OCI-LY3 (cell line): Measurements from ENCODE around the gene APOB.

Source experiments
- EZH2phosphoT487 ChIP-seq: fragments of 200-600 bp; shearing (Covaris generic); IDR thresholded peaks from 2 replicates; pipeline ENCODE4 v1.6.1; 2018; ENCODE audit warnings: antibody characterized with exemption, mixed run types, low read depth
- TF ChIP-seq, protein P1 (sequence below): fragments of 200-600, 300-600 bp; sonication (generic); IDR thresholded peaks from 2 replicates; pipeline ENCODE4 v1.5.1; 2014; ENCODE audit warnings: antibody characterized with exemption, low read length, low read depth

DNA sequence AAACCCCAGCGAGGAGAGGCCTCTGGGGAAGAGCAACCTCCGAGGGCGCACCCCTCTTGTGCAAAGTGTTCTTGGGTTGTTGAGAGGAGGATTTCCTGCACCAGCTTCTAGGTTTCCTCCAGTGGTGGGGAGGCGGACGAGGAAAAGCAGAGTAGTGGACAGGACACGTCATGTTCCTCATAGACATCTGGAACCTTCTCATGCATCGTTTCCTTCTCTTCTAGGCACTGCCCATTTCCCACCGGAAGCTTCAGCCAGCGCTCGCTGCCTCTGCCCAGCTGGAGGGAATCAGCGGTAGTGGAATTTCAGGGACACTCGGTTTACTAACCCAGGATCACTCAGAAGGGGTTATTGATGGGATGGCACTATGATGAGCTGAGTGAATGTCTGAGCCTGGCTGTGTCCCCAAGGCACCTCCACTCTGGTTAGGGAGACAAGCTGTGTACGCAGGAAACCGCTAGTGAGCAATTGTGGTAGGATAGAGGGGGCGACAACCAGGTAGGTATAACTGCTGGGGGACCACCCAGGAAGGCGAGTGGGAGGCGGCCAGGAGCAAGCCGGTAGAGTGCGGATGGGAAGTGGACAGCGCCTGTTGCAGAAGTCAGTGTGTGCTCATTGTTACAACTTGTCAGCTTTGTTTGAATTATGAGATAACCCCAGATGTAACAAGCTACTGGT lies 960 bp upstream of the APOB start:
- TF ChIP-seq, protein P1, sequence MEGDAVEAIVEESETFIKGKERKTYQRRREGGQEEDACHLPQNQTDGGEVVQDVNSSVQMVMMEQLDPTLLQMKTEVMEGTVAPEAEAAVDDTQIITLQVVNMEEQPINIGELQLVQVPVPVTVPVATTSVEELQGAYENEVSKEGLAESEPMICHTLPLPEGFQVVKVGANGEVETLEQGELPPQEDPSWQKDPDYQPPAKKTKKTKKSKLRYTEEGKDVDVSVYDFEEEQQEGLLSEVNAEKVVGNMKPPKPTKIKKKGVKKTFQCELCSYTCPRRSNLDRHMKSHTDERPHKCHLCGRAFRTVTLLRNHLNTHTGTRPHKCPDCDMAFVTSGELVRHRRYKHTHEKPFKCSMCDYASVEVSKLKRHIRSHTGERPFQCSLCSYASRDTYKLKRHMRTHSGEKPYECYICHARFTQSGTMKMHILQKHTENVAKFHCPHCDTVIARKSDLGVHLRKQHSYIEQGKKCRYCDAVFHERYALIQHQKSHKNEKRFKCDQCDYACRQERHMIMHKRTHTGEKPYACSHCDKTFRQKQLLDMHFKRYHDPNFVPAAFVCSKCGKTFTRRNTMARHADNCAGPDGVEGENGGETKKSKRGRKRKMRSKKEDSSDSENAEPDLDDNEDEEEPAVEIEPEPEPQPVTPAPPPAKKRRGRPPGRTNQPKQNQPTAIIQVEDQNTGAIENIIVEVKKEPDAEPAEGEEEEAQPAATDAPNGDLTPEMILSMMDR, result no peak
- no peak for TF ChIP-seq EZH2phosphoT487
